AG04449 (cell line): ENCODE measurements around the gene ETV6.

Experiments used
- CTCF ChIA-PET: fragments of 350-600 bp; formaldehyde crosslinking; extraction: SDS; loops from one replicate; lab custom pipeline; 2021; ENCODE audit warnings: antibody characterized with exemption; lab: Yijun Ruan, JAX
- POLR2A ChIA-PET: fragments of 400-600, 350-600 bp; formaldehyde crosslinking; extraction: SDS; loops from one replicate; lab custom pipeline; 2020; ENCODE audit warnings: antibody characterized with exemption, inconsistent platforms; lab: Yijun Ruan, JAX
- DNase-seq: peaks from one replicate; pipeline ENCODE4 v3.0.0-alpha.2; 2010; ENCODE audit warnings: low read depth, low spot score
- H3K4me3 ChIP-seq: 2 replicates; pipeline ENCODE4 v1.5.1; 2011; ENCODE audit warnings: low read depth, mild to moderate bottlenecking, control low read depth, low read length
- CTCF ChIP-seq: IDR thresholded peaks from one replicate; pipeline ENCODE4 v1.5.1; 2011; ENCODE audit warnings: mild to moderate bottlenecking, moderate library complexity, low read length, control low read depth, inconsistent platforms; ENCODE audit not compliant: insufficient read depth; ENCODE audit errors: missing control alignments

ETV6 gene

GRCh38 chr12:11767798-11768197, 118.3 kb downstream of the ETV6 start:
- no peak overlapping the region for H3K4me3 ChIP-seq
- POLR2A ChIA-PET, result interaction anchor here (0.6 kb wide), 1 partner anchor 47 kb away, joined by 3 read pairs; no protein-coding TSS in a partner anchor
- no peak for DNase-seq
- CTCF ChIA-PET, result no interaction called here
- no peak for TF ChIP-seq CTCF

GRCh38 chr12:11768233-11768965, 118.9 kb downstream of the ETV6 start:
- POLR2A ChIA-PET, result no interaction called here
- CTCF ChIA-PET, result interaction anchor here (0.6 kb wide), 1 partner anchor 10 kb away, joined by 4 read pairs; no protein-coding TSS in a partner anchor
- TF ChIP-seq CTCF, result no peak

GRCh38 chr12:11769723-11770514, 120.4 kb downstream of the ETV6 start:
- no peak for DNase-seq
- TF ChIP-seq CTCF, result no peak
- ChIA-PET CTCF (no interaction called here), POLR2A (interaction anchor here (0.7 kb wide), 1 partner anchor 117 kb away, joined by 3 read pairs; no protein-coding TSS in a partner anchor)
- no peak overlapping the region for H3K4me3 ChIP-seq

More at GRCh38 chr12:11768233-11768965, 118.9 kb downstream of the ETV6 start:
- no peak overlapping the region for H3K4me3 ChIP-seq
- DNase-seq, result no peak

- TF ChIP-seq CTCF, result no peak
- CTCF ChIA-PET, result no interaction called here
- DNase-seq, result no peak
- POLR2A ChIA-PET, result no interaction called here
- H3K4me3 ChIP-seq, result no peak overlapping the region
Observed at GRCh38 chr12:11771356-11771755, 121.9 kb downstream of the ETV6 start.

- TF ChIP-seq CTCF, result no peak
- no peak for DNase-seq
- H3K4me3 ChIP-seq, result no peak overlapping the region
- ChIA-PET POLR2A (interaction anchor here (1.4 kb wide), 1 partner anchor 24 kb away, joined by 7 read pairs; no protein-coding TSS in a partner anchor), CTCF (no interaction called here)
Observed at GRCh38 chr12:11771895-11772502, 122.5 kb downstream of the ETV6 start.
